Keratinocyte (primary cell): Measurements from ENCODE around the gene CCDC3. TPM values are rescaled to one million over a fixed set of nuclear protein-coding genes. Genes with fewer than 3 reads are reported as not detected.

Experiments used
- DNase-seq: peaks from one replicate; pipeline ENCODE4 v3.0.0-alpha.2; 2011; ENCODE audit warnings: low read depth, missing footprints, low spot score
- FAIRE-seq: peaks from 2 replicates; lab custom pipeline; 2011; peaks lifted over from hg19 to GRCh38; lab: Jason Lieb, UNC
- H2AFZ ChIP-seq: 2 replicates; pipeline ENCODE4 v1.6.0; 2012; ENCODE audit warnings: low read length, control low read depth, inconsistent platforms; ENCODE audit not compliant: control insufficient read depth
- H3K27ac ChIP-seq: 2 replicates; pipeline ENCODE4 v1.5.1; 2011; ENCODE audit warnings: low read length; ENCODE audit not compliant: control insufficient read depth, insufficient read depth
- H3K27me3 ChIP-seq: 3 replicates; pipeline ENCODE4 v1.6.0; 2011; ENCODE audit warnings: low read length; ENCODE audit not compliant: control insufficient read depth, insufficient read depth; ENCODE audit errors: extremely low read depth
- H3K36me3 ChIP-seq, 2 experiments: 2 replicates in 1 of 2; 3 replicates in 1 of 2; pipeline ENCODE4 v1.5.1; 2011; ENCODE audit warnings: low read length in 2 of 2, mild to moderate bottlenecking in 1 of 2; ENCODE audit not compliant: control insufficient read depth in 2 of 2, insufficient read depth in 2 of 2; ENCODE audit errors: extremely low read depth in 1 of 2
- H3K4me1 ChIP-seq: 3 replicates; pipeline ENCODE4 v1.5.1; 2011; ENCODE audit warnings: low read length; ENCODE audit not compliant: control insufficient read depth, insufficient read depth; ENCODE audit errors: extremely low read depth
- H3K4me2 ChIP-seq: 3 replicates; pipeline ENCODE4 v1.6.0; 2011; ENCODE audit warnings: low read depth, low read length; ENCODE audit not compliant: control insufficient read depth, insufficient read depth; ENCODE audit errors: extremely low read depth
- H3K4me3 ChIP-seq, 3 experiments: fragments of 200-600 bp in 1 of 3; sonication (generic) in 1 of 3; 2 replicates in 2 of 3; 3 replicates in 1 of 3; pipeline ENCODE4 v1.5.1; 2011 to 2016; ENCODE audit warnings: low read length in 3 of 3, mild to moderate bottlenecking in 3 of 3, control low read depth in 2 of 3, inconsistent platforms in 1 of 3, low read depth in 1 of 3, mixed read lengths in 1 of 3, mixed run types in 1 of 3, moderate library complexity in 1 of 3; ENCODE audit not compliant: control insufficient read depth in 2 of 3, insufficient read depth in 2 of 3; ENCODE audit errors: extremely low read depth in 1 of 3
- H3K79me2 ChIP-seq: 2 replicates; pipeline ENCODE4 v1.6.0; 2012; ENCODE audit warnings: low read length; ENCODE audit not compliant: control insufficient read depth, insufficient read depth
- H3K9ac ChIP-seq: 3 replicates; pipeline ENCODE4 v1.6.0; 2011; ENCODE audit warnings: low read length; ENCODE audit not compliant: control insufficient read depth, insufficient read depth; ENCODE audit errors: extremely low read depth
- H3K9me1 ChIP-seq: 3 replicates; pipeline ENCODE4 v1.6.0; 2011; ENCODE audit warnings: low read length; ENCODE audit not compliant: control insufficient read depth, insufficient read depth; ENCODE audit errors: extremely low read depth
- H3K9me3 ChIP-seq: 2 replicates; pipeline ENCODE4 v1.5.1; 2012; ENCODE audit warnings: low read depth, low read length; ENCODE audit not compliant: control insufficient read depth
- H4K20me1 ChIP-seq: 3 replicates; pipeline ENCODE4 v1.6.0; 2011; ENCODE audit warnings: low read length; ENCODE audit not compliant: control insufficient read depth, insufficient read depth; ENCODE audit errors: extremely low read depth
- EZH2 ChIP-seq: IDR thresholded peaks from one replicate; pipeline ENCODE4 v1.6.1; 2012; ENCODE audit warnings: inconsistent platforms, mild to moderate bottlenecking, low read length, moderate library complexity
- dilution Hi-C: fragments of 300-500 bp; cut with MboI; formaldehyde crosslinking; loops from one replicate; pipeline ENCODE4 v1.7.0; 2020; ENCODE audit warnings: low sequenced_read_pairs; ENCODE audit not compliant: extremely low pct_ligation_motif_present
- polyA plus RNA-seq, 5 experiments: library from polyadenylated mRNA; depleted of rRNA in 3 of 5; stranded (reverse) in 3 of 5; stranded (forward) in 1 of 5; unstranded in 1 of 5; fragments of >200 nt; gene quantifications; 1 replicate in 1 of 5; 2 replicates in 3 of 5; 3 replicates in 1 of 5; pipeline versions ENCODE4 v1.2.1 to v1.2.3, GENCODE V29; 2011 to 2012; ENCODE audit warnings: missing spikeins in 2 of 5, low read depth in 1 of 5, low replicate concordance in 1 of 5
- TF ChIP-seq, protein P1 (sequence below), 3 experiments: IDR thresholded peaks in 1 of 3; conservative IDR thresholded peaks in 1 of 3; optimal IDR thresholded peaks in 1 of 3; 2 replicates in 2 of 3; 3 replicates in 1 of 3; pipeline versions ENCODE3 to v1.5.1; 2011; ENCODE audit warnings: low read length in 3 of 3, mild to moderate bottlenecking in 3 of 3, moderate library complexity in 2 of 3, control low read depth in 1 of 3, inconsistent platforms in 1 of 3; ENCODE audit not compliant: insufficient read depth in 2 of 3; ENCODE audit errors: extremely low read depth in 1 of 3

Gene CCDC3
- polyA plus RNA-seq, 1 donor (not counting 4 experiments of a cell fraction or from before 2014, with no cell fraction given): 0.39 TPM

DNA sequence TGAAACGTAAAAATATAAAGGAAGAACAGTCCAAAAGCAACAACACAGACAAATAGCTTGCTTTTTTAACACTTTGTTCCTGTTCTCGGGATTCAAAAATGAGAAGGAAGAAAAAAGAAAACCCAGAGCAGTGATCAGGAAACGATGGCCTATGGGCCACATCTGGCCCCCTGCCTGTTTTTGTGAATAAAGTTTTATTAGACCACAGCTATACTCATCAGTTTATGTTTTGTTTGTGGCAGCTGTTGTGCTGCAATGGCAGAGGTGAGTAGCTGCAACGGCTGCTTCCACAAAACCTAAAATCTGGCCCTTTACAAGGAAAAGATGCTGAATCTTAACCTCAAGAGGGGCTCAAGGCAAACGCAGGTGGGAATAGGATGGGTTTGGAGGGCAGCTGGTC, 96.4 kb downstream of the CCDC3 start:
- Histone ChIP-seq H3K9me3 (no peaks in the 10 kb centered on the region), H3K9me1 (no peaks in the 10 kb centered on the region), H3K4me1 (peaks cover 4% of the 10 kb centered on the region), H3K27ac (no peak overlapping the region), H3K27me3 (no peaks in the 10 kb centered on the region), H3K36me3 (no peaks in the 10 kb centered on the region), H3K4me3 (no peak overlapping the region), H4K20me1 (no peaks in the 10 kb centered on the region), H3K79me2 (no peaks in the 10 kb centered on the region), H2AFZ (no peak overlapping the region), H3K9ac (no peak overlapping the region), H3K4me2 (no peak overlapping the region)
- dilution Hi-C loops: no loop called here
- TF ChIP-seq EZH2: no peak
- TF ChIP-seq, protein P1, sequence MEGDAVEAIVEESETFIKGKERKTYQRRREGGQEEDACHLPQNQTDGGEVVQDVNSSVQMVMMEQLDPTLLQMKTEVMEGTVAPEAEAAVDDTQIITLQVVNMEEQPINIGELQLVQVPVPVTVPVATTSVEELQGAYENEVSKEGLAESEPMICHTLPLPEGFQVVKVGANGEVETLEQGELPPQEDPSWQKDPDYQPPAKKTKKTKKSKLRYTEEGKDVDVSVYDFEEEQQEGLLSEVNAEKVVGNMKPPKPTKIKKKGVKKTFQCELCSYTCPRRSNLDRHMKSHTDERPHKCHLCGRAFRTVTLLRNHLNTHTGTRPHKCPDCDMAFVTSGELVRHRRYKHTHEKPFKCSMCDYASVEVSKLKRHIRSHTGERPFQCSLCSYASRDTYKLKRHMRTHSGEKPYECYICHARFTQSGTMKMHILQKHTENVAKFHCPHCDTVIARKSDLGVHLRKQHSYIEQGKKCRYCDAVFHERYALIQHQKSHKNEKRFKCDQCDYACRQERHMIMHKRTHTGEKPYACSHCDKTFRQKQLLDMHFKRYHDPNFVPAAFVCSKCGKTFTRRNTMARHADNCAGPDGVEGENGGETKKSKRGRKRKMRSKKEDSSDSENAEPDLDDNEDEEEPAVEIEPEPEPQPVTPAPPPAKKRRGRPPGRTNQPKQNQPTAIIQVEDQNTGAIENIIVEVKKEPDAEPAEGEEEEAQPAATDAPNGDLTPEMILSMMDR (optimal IDR thresholded peaks at IDR 0.05 in 1 of 3, IDR thresholded peaks at IDR 0.05 in 1 of 3, conservative IDR thresholded peaks at IDR 0.05 in 1 of 3; ENCODE audit: extremely low read depth in 1 of 3, insufficient read depth in 2 of 3, low read length in 3 of 3): no peak
- no peak for DNase-seq
- no peak for FAIRE-seq

DNA sequence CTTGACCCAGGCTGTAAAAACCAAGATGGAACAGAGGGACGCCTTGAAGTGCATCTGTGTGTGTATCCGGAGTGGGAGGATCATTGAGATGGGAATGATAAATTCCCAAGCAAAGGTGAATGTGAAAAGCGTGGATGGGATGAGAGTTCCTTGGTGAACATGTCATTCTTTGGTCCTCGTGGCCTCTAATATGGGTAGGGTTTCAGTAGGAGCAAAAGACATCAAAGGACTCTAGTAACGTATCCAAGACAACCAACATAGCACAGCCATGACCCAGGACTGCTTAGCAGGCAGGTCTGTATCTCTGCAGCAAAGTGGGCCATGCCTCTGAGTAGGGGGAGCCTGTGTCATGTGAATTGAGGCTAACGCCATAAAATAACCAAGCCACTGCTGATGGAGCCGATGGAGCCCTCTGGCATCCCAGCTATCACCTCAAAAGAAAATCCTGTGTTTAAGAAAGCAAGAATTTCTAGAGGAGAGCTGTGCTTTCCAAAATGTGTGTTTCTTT, 98.6 kb downstream of the CCDC3 start:
- Histone ChIP-seq H3K4me1 (no peaks in the 10 kb centered on the region), H4K20me1 (no peaks in the 10 kb centered on the region), H3K9me1 (no peaks in the 10 kb centered on the region), H3K36me3 (no peaks in the 10 kb centered on the region), H3K9me3 (no peaks in the 10 kb centered on the region), H3K27me3 (no peaks in the 10 kb centered on the region), H3K4me2 (no peak overlapping the region), H3K9ac (no peak overlapping the region), H3K79me2 (no peaks in the 10 kb centered on the region), H3K27ac (no peak overlapping the region), H2AFZ (no peak overlapping the region), H3K4me3 (no peak overlapping the region)
- FAIRE-seq (no peak), DNase-seq (no peak)
- dilution Hi-C loops: no loop called here
- no peak for TF ChIP-seq EZH2
- TF ChIP-seq, protein P1 (optimal IDR thresholded peaks at IDR 0.05 in 1 of 3, IDR thresholded peaks at IDR 0.05 in 1 of 3, conservative IDR thresholded peaks at IDR 0.05 in 1 of 3; ENCODE audit: extremely low read depth in 1 of 3, insufficient read depth in 2 of 3, low read length in 3 of 3): no peak
